GM21529 (cell line): ENCODE measurements around the gene IQGAP2.
"Not testable (repeated sequence)": the region's sequence is repeated elsewhere in the genome, so short reads cannot be mapped to it uniquely, and the experiment has no call there.

Experiments used
- ATAC-seq: cut with Tn5 transposase; IDR thresholded peaks from one replicate; pipeline ENCODE4 v1.9.1; 2021; ENCODE audit not compliant: unreplicated experiment

IQGAP2 gene

DNA sequence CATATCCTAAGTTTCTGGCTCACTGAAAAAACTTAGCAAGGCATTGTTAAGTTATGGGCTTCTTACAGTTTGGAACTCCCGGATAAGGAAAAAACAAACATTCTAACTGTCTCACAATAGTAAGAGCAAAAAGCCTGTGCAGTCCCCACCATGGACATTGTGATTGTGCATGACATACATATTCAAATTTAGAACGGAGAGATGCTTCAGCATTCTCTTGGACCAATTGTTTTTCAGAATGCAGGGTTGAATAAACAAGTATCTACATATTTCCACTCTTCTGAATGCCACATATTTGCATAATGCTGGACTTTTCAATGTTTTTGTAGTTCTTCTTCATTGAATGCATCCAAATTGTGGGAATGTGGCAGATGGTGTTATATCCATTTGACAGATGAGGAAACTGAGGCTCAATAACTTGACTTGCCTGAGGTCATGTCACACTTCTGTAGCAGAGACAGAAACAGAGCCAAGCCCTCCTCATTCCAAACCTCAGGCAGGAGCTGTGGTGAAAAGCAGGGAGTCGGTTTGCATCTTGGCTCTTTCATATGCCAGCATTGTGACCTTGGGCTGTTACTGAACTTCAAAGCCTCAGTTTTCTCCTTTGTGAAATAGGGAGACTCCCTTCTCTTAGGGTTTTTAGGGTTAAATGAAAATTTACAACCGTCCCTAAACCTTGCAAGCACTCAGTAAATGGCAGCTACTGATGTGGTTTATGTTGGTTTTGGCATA lies 95.1 kb downstream of the IQGAP2 start:
- ATAC-seq, result no peak

GRCh38 chr5:76499507-76500161 lies 96.5 kb downstream of the IQGAP2 start:
- ATAC-seq, result no peak

DNA sequence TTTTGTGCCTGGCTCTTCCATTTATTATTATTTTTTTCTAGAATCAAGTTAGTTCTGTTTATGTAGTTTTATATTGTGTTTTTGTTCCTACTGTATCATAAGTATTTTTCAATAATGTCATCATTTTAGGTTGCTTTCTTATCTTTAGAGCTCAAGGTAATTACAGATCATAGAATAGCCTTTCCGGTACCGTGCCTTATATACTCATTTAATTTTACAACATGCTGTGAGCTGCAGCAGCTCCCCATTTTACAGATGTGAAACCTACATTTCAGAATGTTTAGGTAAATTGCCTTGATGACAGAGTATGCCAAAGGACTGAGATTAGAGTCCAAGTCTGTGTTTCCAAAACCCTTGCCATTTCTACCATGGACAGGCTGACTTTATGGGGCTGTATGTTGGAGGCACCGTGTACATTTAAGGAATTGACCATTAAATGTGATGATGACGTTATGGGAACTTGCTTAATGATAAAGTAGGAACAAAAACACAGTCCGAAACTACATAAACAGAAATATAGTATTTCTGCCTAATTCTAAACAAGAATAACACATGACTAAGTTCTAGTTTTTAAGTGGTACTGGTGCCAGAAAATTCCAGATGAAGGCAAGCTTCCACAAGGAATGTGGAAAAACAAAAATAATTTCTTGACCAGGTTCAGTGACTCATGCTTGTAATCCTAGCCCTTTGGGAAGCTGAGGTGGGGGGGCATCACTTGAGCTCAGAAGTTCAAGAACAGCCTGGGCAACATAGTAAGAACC lies 97.7 kb downstream of the IQGAP2 start:
- no peak for ATAC-seq

GRCh38 chr5:76503929-76504328 lies 100.8 kb downstream of the IQGAP2 start:
- ATAC-seq, result no peak

DNA sequence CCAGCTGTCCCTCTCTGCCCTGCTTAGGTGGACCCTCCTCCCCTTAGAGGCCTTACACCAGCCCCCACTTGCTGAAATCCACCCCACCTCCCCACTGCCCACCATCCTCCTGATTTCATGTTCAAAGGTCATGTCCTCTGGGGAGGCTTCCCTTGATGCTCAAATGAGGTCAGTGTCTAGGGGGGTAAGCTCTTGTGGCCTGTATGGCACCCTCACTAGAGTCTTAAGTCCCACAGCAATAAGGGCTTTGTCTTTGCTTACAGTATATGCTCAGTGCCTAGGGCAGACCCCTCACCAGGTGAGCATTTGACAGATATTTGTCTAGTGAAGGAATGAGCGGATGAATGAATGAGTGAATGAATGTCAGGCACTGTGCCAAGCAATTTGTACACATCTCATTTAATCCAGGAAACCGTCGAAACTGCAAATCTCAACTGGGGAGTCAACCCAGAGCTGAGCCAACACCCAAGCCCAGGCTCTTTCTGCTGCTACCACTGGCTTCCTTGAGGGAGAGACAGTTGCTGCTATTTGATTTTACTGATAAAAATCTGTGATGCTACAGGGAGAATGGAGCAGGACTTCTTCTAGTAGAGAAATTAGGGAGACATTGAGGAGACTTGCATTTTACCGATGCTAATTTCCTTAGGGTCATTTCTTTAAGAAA lies 101.9 kb downstream of the IQGAP2 start:
- no peak for ATAC-seq

- ATAC-seq, result no peak
Observed at GRCh38 chr5:76513476-76513875, 110.4 kb downstream of the IQGAP2 start.

GRCh38 chr5:76514292-76514691 lies 111.2 kb downstream of the IQGAP2 start:
- ATAC-seq, result no peak

DNA sequence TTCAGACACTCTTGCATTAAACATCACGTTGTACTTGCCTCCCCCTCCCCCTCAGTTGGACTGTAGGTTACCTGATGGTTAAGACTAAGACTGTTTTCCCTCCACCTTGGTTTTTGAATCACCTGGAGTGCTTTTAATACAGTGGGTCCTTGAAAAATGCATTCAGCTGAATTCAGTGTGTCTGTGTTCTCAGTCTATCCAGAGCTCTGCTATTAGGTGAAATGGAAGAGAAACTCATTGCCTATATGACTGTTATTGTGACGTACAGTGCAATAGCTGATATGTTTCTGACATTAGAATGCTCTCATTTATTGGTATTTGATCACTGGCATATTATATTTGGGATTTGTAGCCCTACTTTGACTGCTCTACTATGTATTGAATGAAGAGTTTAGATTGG lies 111.6 kb downstream of the IQGAP2 start:
- no peak for ATAC-seq

GRCh38 chr5:76517334-76517733 lies 114.2 kb downstream of the IQGAP2 start:
- no peak for ATAC-seq

GRCh38 chr5:76518246-76518645 lies 115.2 kb downstream of the IQGAP2 start:
- not testable (repeated sequence) for ATAC-seq

GRCh38 chr5:76521240-76521758 lies 118.2 kb downstream of the IQGAP2 start:
- ATAC-seq, result peak; percentile 88

- no peak for ATAC-seq
Observed at GRCh38 chr5:76522103-76522935, 119.2 kb downstream of the IQGAP2 start.

DNA sequence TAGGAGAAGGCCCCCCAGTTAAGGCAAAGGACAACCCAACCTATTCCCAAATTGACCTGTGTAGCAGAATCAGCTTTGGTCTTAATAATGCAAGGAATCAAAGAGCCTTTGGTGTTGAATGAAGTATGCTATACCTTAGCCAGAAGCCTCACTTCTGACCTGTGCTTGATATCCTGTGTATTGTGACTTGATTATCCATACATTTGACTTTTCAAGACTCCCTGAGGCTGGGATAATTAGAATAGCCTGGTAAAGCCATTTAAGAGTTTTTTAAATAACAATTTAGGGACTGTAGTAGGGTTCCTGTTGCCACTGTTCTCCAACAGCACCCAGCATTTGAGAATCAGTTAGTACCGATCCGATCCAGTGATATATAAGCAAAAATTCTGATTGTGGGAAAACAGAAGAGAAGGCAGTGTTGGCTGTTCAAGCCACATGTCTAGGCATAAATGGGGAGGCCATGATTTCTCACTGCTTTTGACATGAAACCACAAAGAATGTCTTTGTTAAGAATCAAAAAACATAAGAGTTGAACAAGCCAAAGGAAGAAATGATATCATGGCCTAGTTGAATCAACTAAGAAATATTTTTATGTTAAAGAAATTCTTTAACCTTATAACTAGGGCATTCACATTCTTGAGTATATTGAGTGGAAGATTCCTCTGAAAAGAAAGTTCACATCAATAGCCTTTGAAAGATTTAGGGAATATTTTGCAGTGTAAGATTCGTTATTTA lies 121.2 kb downstream of the IQGAP2 start:
- ATAC-seq, result no peak

GRCh38 chr5:76524868-76525267 lies 121.8 kb downstream of the IQGAP2 start:
- ATAC-seq, result no peak

DNA sequence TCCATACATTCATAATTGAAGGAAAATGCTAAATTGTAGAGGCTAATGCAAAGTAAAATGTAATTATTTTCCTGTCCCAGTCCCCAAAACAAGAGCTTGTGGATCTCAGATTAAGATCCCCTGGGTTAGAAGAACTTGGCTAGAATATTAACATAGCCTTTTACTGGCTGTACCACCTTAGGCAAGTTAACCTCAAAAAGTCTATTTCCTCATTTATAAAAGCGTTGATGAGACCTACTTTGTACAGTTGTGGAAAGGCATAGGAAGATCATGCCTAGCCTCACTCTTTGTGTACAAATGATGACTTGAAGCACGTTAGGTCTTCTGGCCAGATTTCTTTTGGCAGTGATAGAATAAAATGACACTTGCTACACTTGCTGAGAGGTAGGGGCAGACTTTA lies 122.9 kb downstream of the IQGAP2 start:
- no peak for ATAC-seq

DNA sequence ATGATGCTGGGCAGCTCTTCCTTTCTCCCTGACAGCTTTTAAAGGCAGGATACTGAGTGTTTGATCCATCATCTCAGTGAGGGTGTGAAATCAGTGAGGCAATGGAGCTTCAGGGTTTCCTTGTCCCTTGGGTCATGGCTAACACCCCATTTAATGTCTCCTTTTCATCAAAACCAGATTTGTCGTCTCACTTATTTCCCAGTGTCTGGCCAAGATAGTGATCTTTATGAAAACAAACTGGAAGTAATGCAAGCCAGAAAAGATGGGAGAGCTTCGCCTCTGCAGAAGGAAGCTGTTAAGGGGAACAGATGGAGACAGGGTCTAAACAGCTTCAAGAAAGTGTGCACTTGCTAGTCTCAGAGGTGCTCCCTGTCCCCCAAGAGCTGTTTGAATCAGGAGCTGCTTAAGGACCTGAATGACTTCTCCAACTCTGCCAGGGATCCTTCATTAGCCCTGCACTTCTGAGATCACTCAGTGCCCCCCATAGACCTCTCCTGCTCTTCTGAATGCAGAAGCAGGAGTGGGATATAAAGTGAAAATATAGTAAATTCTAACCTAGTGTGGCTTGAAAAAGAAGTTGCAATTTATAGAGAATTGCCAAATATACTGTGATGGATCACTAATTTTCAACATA lies 124.0 kb downstream of the IQGAP2 start:
- ATAC-seq, result no peak

DNA sequence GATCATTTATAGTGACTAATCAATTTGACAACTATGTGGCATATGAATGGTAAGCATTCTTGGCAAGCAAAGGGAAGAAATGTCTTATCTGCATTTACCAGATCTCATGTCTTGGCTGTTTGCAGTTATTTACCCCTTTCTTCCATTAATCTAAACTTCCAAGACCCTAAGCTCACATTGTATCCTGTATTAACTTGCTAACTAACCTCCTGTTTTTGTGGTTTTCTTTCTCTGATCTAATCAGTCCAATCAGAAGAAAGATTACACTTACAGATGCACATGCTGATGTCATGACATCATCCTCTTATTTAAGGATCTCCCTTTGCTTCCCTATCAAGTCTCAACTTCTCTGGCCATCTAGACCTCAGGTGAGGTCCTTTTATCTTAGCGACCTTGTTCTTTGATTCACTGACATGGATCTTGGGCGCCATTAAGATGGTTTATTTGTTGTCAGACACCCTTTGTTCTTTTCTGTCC lies 124.6 kb downstream of the IQGAP2 start:
- no peak for ATAC-seq

- no peak for ATAC-seq
Observed at GRCh38 chr5:76528547-76529331, 125.7 kb downstream of the IQGAP2 start.
